LHCN-M2 (cell line): ENCODE measurements around the gene PLPP3. TPM values are rescaled to one million over a fixed set of nuclear protein-coding genes. Genes with fewer than 3 reads are reported as not detected.

Source experiments
- DNase-seq: peaks from one replicate; pipeline ENCODE4 v3.0.0-alpha.2; 2012; ENCODE audit warnings: low read depth
- total RNA-seq: library from RNA; depleted of rRNA; stranded (reverse); fragments of >200 nt; gene quantifications from 2 replicates; pipeline ENCODE4 v1.2.3, GENCODE V29; 2014

Gene PLPP3
- total RNA-seq, 1 experiment from 2014 or later: 49.5 TPM

- DNase-seq: no peak
These were observed 117.2 kb downstream of the PLPP3 start for GRCh38 chr1:56462209-56462608.

GRCh38 chr1:56461158-56462127 is 117.9 kb downstream of the PLPP3 start:
- no peak for DNase-seq

- DNase-seq: no peak
These were observed 120.1 kb downstream of the PLPP3 start for GRCh38 chr1:56459260-56459659.

GRCh38 chr1:56457756-56458375 is 121.5 kb downstream of the PLPP3 start:
- no peak for DNase-seq

- DNase-seq: no peak
These were observed 122.8 kb downstream of the PLPP3 start for GRCh38 chr1:56456435-56457101.

GRCh38 chr1:56453417-56454078 is 125.8 kb downstream of the PLPP3 start:
- no peak for DNase-seq

- DNase-seq: no peak
These were observed 126.3 kb downstream of the PLPP3 start for GRCh38 chr1:56453016-56453415.

GRCh38 chr1:56452027-56453011 is 127.0 kb downstream of the PLPP3 start:
- no peak for DNase-seq

- DNase-seq: no peak
These were observed 127.9 kb downstream of the PLPP3 start for GRCh38 chr1:56451491-56451890.

GRCh38 chr1:56450004-56450666 is 129.2 kb downstream of the PLPP3 start:
- DNase-seq: no peak

- DNase-seq: no peak
These were observed 130.6 kb downstream of the PLPP3 start for GRCh38 chr1:56448529-56449300.

- DNase-seq: no peak
These were observed 131.5 kb downstream of the PLPP3 start for GRCh38 chr1:56447823-56448222.

GRCh38 chr1:56446531-56447098 is 132.7 kb downstream of the PLPP3 start:
- no peak for DNase-seq

- no peak for DNase-seq
These were observed 134.3 kb downstream of the PLPP3 start for GRCh38 chr1:56444960-56445646.
